Stomach smooth muscle (tissue), 2 donors: ENCODE data around the gene CLIC3.

Experiments
- H3K27ac ChIP-seq: one replicate; pipeline ENCODE4 v1.7.0; 2013; ENCODE audit warnings: mild to moderate bottlenecking, low read length, inconsistent platforms
- H3K27me3 ChIP-seq, 2 donors: one replicate each; pipeline ENCODE4 v1.7.0; 2013; ENCODE audit warnings: low read length in 2 of 2; ENCODE audit not compliant: insufficient read depth in 2 of 2, control insufficient read depth in 1 of 2
- H3K36me3 ChIP-seq, 2 donors: one replicate each; pipeline ENCODE4 v1.7.0; 2013; ENCODE audit warnings: low read length in 2 of 2; ENCODE audit not compliant: control insufficient read depth in 2 of 2, insufficient read depth in 2 of 2
- H3K4me1 ChIP-seq: one replicate; pipeline ENCODE4 v1.7.0; 2013; ENCODE audit warnings: low read length; ENCODE audit not compliant: control insufficient read depth, insufficient read depth
- H3K4me3 ChIP-seq, 2 donors: one replicate each; pipeline ENCODE4 v1.7.0; 2013; ENCODE audit warnings: low read length in 2 of 2
- H3K9ac ChIP-seq, 2 donors: one replicate each; pipeline ENCODE4 v1.7.0; 2013; ENCODE audit warnings: low read length in 2 of 2, mild to moderate bottlenecking in 1 of 2
- H3K9me3 ChIP-seq, 2 donors: one replicate each; pipeline ENCODE4 v1.7.0; 2013; ENCODE audit warnings: low read length in 2 of 2; ENCODE audit not compliant: control insufficient read depth in 2 of 2
- donor health status: healthy.
- donor health status: Pancreatic carcinoma.

Gene CLIC3

GRCh38 chr9:136995772-136996311, 526 bp downstream of the CLIC3 start:
- no peak overlapping the region for H3K4me3 ChIP-seq
- H3K36me3 ChIP-seq = peaks cover 0 to 2% of the 10 kb centered on the region in 2 donors
- H3K9me3 ChIP-seq = no peaks in the 10 kb centered on the region
- H3K27ac ChIP-seq = no peak overlapping the region
- no peak overlapping the region for H3K9ac ChIP-seq
- H3K4me1 ChIP-seq = peaks cover 41% of the 10 kb centered on the region
- H3K27me3 ChIP-seq = peaks cover 11 to 34% of the 10 kb centered on the region in 2 donors

GRCh38 chr9:136995362-136995761, 1.0 kb downstream of the CLIC3 start:
- Histone ChIP-seq H3K4me1 (peaks cover 41% of the 10 kb centered on the region), H3K9me3 (peaks cover 0 to 4% of the 10 kb centered on the region in 2 donors), H3K4me3 (no peak overlapping the region), H3K27ac (no peak overlapping the region), H3K9ac (no peak overlapping the region), H3K36me3 (peaks cover 0 to 2% of the 10 kb centered on the region in 2 donors), H3K27me3 (peaks cover 11 to 34% of the 10 kb centered on the region in 2 donors)

- Histone ChIP-seq H3K36me3 (peaks cover 0 to 2% of the 10 kb centered on the region in 2 donors), H3K9me3 (peaks cover 0 to 4% of the 10 kb centered on the region in 2 donors), H3K27ac (no peak overlapping the region), H3K4me3 (no peak overlapping the region), H3K27me3 (peaks cover 11 to 34% of the 10 kb centered on the region in 2 donors), H3K9ac (no peak overlapping the region), H3K4me1 (peaks cover 41% of the 10 kb centered on the region)
These were observed 1.5 kb downstream of the CLIC3 start for GRCh38 chr9:136994888-136995230.

- Histone ChIP-seq H3K27me3 (peaks cover 11 to 34% of the 10 kb centered on the region in 2 donors), H3K4me1 (peaks cover 41% of the 10 kb centered on the region), H3K9ac (no peak overlapping the region), H3K36me3 (peaks cover 0 to 2% of the 10 kb centered on the region in 2 donors), H3K9me3 (peaks cover 0 to 4% of the 10 kb centered on the region in 2 donors), H3K27ac (no peak overlapping the region), H3K4me3 (no peak overlapping the region)
These were observed 2.0 kb downstream of the CLIC3 start for GRCh38 chr9:136994180-136994887.

GRCh38 chr9:136992819-136993369, 3.5 kb downstream of the CLIC3 start:
- peaks cover 9 to 28% of the 10 kb centered on the region in 2 donors for H3K27me3 ChIP-seq

GRCh38 chr9:136991993-136992818, 4.2 kb downstream of the CLIC3 start, which contains the start of gene PAXX:
TSS of gene PAXX (plus strand) at chr9:136992422. CDS start at chr9:136992444, 22 bp downstream.
- H3K27me3 ChIP-seq = peaks cover 9 to 24% of the 10 kb centered on the region in 2 donors
- H3K4me3 ChIP-seq = peak within 1 kb of the TSS; percentile 84 to 85
- peaks cover 0 to 4% of the 10 kb centered on the region in 2 donors for H3K9me3 ChIP-seq
- H3K36me3 ChIP-seq = peaks cover 0 to 2% of the 10 kb centered on the region in 2 donors
- no peak within 1 kb of the TSS for H3K27ac ChIP-seq
- H3K4me1 ChIP-seq = peaks cover 37% of the 10 kb centered on the region
- peak within 1 kb of the TSS; percentile 54 to 69 for H3K9ac ChIP-seq

More at GRCh38 chr9:136992819-136993369, 3.5 kb downstream of the CLIC3 start:
- peak overlapping the region; percentile 54 to 69 for H3K9ac ChIP-seq
- peak overlapping the region; percentile 84 to 85 for H3K4me3 ChIP-seq
- H3K36me3 ChIP-seq = peaks cover 0 to 2% of the 10 kb centered on the region in 2 donors
- peaks cover 0 to 4% of the 10 kb centered on the region in 2 donors for H3K9me3 ChIP-seq
- no peak overlapping the region for H3K27ac ChIP-seq
- H3K4me1 ChIP-seq = peaks cover 41% of the 10 kb centered on the region

GRCh38 chr9:136990242-136990911, 6.0 kb downstream of the CLIC3 start:
- Histone ChIP-seq H3K27me3 (peaks cover 7 to 18% of the 10 kb centered on the region in 2 donors), H3K27ac (no peak overlapping the region)

GRCh38 chr9:136988872-136989271, 7.5 kb downstream of the CLIC3 start:
- H3K9ac ChIP-seq = no peak overlapping the region
- peaks cover 15% of the 10 kb centered on the region for H3K4me1 ChIP-seq
- peaks cover 0 to 4% of the 10 kb centered on the region in 2 donors for H3K9me3 ChIP-seq
- H3K27ac ChIP-seq = no peak overlapping the region
- no peak overlapping the region for H3K4me3 ChIP-seq
- peaks cover 11 to 20% of the 10 kb centered on the region in 2 donors for H3K27me3 ChIP-seq
- H3K36me3 ChIP-seq = peaks cover 0 to 2% of the 10 kb centered on the region in 2 donors

More at GRCh38 chr9:136990242-136990911, 6.0 kb downstream of the CLIC3 start:
- Histone ChIP-seq H3K9ac (no peak overlapping the region), H3K4me1 (peaks cover 24% of the 10 kb centered on the region), H3K4me3 (no peak overlapping the region), H3K36me3 (peaks cover 0 to 2% of the 10 kb centered on the region in 2 donors), H3K9me3 (peaks cover 0 to 4% of the 10 kb centered on the region in 2 donors)

- no peak overlapping the region for H3K27ac ChIP-seq
These were observed 10.5 kb downstream of the CLIC3 start for GRCh38 chr9:136985853-136986252.

More at GRCh38 chr9:136985853-136986252, 10.5 kb downstream of the CLIC3 start:
- Histone ChIP-seq H3K9ac (no peak overlapping the region), H3K9me3 (peaks cover 0 to 4% of the 10 kb centered on the region in 2 donors), H3K4me1 (no peaks in the 10 kb centered on the region), H3K36me3 (no peaks in the 10 kb centered on the region), H3K27me3 (peaks cover 17 to 25% of the 10 kb centered on the region in 2 donors), H3K4me3 (no peak overlapping the region)
